Measurements from ENCODE around the gene ITPK1.

Gene ITPK1

DNA sequence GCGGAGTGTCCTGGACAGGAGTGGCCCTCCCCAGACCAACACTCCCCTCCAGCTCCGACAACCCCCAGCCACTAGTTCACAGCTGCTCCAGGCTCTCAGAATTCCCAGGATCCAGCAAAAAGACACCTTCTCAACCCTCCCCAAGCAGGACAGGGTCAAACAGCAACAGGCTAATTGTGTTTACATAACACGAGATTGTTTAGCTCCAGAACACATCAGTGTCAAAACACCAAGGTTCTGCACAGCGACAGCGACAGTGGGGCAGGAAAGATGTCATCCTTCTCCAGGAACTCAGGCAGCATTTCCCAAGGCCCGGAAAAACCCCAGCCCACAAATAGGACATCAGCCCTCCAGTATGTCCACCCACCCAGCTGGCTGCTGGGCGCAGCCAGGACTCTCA is 16.5 kb downstream of the ITPK1 start:
- peak overlapping the region in 3 of 5 donors; percentile 14 to 63 (median 56) for H3K9ac ChIP-seq (ENCODE audit: low read length in 5 of 5)
- H3K9me3 ChIP-seq (ENCODE audit: control insufficient read depth in 5 of 5, low read length in 5 of 5), result no peaks in the 10 kb centered on the region
- no peaks in the 10 kb centered on the region for H3K27me3 ChIP-seq (ENCODE audit: control insufficient read depth in 5 of 5, insufficient read depth in 4 of 5, low read length in 5 of 5)
- H3K4me3 ChIP-seq (ENCODE audit: low read depth in 1 of 5, low read length in 5 of 5), result no peak overlapping the region
- no peaks in the 10 kb centered on the region for H3K36me3 ChIP-seq (ENCODE audit: control insufficient read depth in 5 of 5, insufficient read depth in 5 of 5, low read length in 5 of 5)
- H3K27ac ChIP-seq (ENCODE audit: low read depth, low read length), result no peak overlapping the region
- H3K4me1 ChIP-seq (ENCODE audit: control insufficient read depth in 5 of 5, insufficient read depth in 5 of 5, low read length in 5 of 5), result peaks cover 0 to 33% (median 28%) of the 10 kb centered on the region in 5 donors

GRCh38 chr14:93096691-93097322 is 18.9 kb downstream of the ITPK1 start:
- Histone ChIP-seq H3K9me3 (ENCODE audit: control insufficient read depth in 5 of 5, low read length in 5 of 5) (no peaks in the 10 kb centered on the region), H3K9ac (ENCODE audit: low read length in 5 of 5) (peak overlapping the region in 1 of 5 donors; percentile 41), H3K27me3 (ENCODE audit: control insufficient read depth in 5 of 5, insufficient read depth in 4 of 5, low read length in 5 of 5) (no peaks in the 10 kb centered on the region), H3K27ac (ENCODE audit: low read depth, low read length) (peak overlapping the region; percentile 57), H3K4me3 (ENCODE audit: low read depth in 1 of 5, low read length in 5 of 5) (no peak overlapping the region), H3K36me3 (ENCODE audit: control insufficient read depth in 5 of 5, insufficient read depth in 5 of 5, low read length in 5 of 5) (no peaks in the 10 kb centered on the region), H3K4me1 (ENCODE audit: control insufficient read depth in 5 of 5, insufficient read depth in 5 of 5, low read length in 5 of 5) (peaks cover 0 to 42% (median 23%) of the 10 kb centered on the region in 5 donors)

GRCh38 chr14:93095742-93096510 is 19.8 kb downstream of the ITPK1 start:
- Histone ChIP-seq H3K4me1 (ENCODE audit: control insufficient read depth in 5 of 5, insufficient read depth in 5 of 5, low read length in 5 of 5) (peaks cover 3 to 48% (median 30%) of the 10 kb centered on the region in 5 donors), H3K36me3 (ENCODE audit: control insufficient read depth in 5 of 5, insufficient read depth in 5 of 5, low read length in 5 of 5) (no peaks in the 10 kb centered on the region), H3K9ac (ENCODE audit: low read length in 5 of 5) (no peak overlapping the region), H3K27me3 (ENCODE audit: control insufficient read depth in 5 of 5, insufficient read depth in 4 of 5, low read length in 5 of 5) (no peaks in the 10 kb centered on the region), H3K27ac (ENCODE audit: low read depth, low read length) (no peak overlapping the region), H3K4me3 (ENCODE audit: low read depth in 1 of 5, low read length in 5 of 5) (no peak overlapping the region), H3K9me3 (ENCODE audit: control insufficient read depth in 5 of 5, low read length in 5 of 5) (no peaks in the 10 kb centered on the region)

- no peaks in the 10 kb centered on the region for H3K27me3 ChIP-seq (ENCODE audit: control insufficient read depth in 5 of 5, insufficient read depth in 4 of 5, low read length in 5 of 5)
- no peak overlapping the region for H3K27ac ChIP-seq (ENCODE audit: low read depth, low read length)
- H3K9ac ChIP-seq (ENCODE audit: low read length in 5 of 5), result no peak overlapping the region
- H3K4me1 ChIP-seq (ENCODE audit: control insufficient read depth in 5 of 5, insufficient read depth in 5 of 5, low read length in 5 of 5), result peaks cover 3 to 57% (median 42%) of the 10 kb centered on the region in 5 donors
- H3K36me3 ChIP-seq (ENCODE audit: control insufficient read depth in 5 of 5, insufficient read depth in 5 of 5, low read length in 5 of 5), result no peaks in the 10 kb centered on the region
- no peak overlapping the region for H3K4me3 ChIP-seq (ENCODE audit: low read depth in 1 of 5, low read length in 5 of 5)
- H3K9me3 ChIP-seq (ENCODE audit: control insufficient read depth in 5 of 5, low read length in 5 of 5), result no peaks in the 10 kb centered on the region
These were observed 21.4 kb downstream of the ITPK1 start for GRCh38 chr14:93094121-93094918.

DNA sequence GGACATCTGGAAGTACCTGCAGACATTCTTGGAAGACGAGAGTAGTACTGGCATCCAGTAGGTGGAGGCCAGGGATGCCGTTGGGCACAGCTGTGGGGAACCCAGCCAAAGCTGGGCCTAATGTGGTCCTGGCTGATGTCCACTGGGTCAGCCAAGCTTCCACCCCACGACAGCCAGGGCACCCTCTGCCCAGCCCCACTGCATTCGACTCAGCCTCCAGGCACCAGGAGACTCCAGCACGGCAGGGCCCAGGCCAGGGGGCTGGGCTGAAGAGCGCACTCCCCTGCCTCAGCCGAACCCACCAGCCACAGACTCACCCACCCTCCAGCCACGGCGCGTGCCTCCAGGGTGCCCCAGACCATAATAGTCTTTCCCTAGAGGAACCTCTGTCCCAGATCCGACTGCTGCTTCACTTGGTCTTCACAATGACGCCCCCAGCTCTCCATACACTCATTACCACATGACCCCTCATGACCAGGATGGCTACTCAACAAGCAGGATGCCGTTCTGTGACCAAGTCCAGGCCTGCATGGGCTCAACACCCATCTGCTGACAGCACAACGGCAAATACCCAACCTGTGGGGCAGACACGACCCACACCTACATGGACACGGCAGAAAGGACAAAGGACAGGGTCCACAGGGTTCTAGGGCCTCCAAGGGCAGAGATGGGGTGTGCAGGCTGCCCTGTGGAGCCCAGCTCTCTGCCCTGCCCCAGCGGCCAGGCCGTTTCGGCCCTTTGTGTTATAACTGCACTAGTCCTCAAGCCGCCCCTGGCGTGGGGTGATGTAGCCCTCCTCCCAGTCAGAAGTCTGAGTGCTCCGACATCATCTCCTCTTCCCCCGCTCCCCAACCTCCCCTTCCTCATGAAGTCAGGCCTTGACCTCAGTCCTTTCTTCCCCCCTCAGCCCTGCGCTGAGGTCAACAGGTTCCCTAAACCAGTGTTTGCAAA is 22.8 kb downstream of the ITPK1 start:
- H3K4me1 ChIP-seq (ENCODE audit: control insufficient read depth in 5 of 5, insufficient read depth in 5 of 5, low read length in 5 of 5), result peaks cover 3 to 62% (median 46%) of the 10 kb centered on the region in 5 donors

GRCh38 chr14:93091666-93092065 is 24.1 kb downstream of the ITPK1 start:
- Histone ChIP-seq H3K36me3 (ENCODE audit: control insufficient read depth in 5 of 5, insufficient read depth in 5 of 5, low read length in 5 of 5) (no peaks in the 10 kb centered on the region), H3K9me3 (ENCODE audit: control insufficient read depth in 5 of 5, low read length in 5 of 5) (no peaks in the 10 kb centered on the region), H3K4me1 (ENCODE audit: control insufficient read depth in 5 of 5, insufficient read depth in 5 of 5, low read length in 5 of 5) (peaks cover 3 to 51% (median 38%) of the 10 kb centered on the region in 5 donors), H3K27ac (ENCODE audit: low read depth, low read length) (peak overlapping the region; percentile 62), H3K27me3 (ENCODE audit: control insufficient read depth in 5 of 5, insufficient read depth in 4 of 5, low read length in 5 of 5) (no peaks in the 10 kb centered on the region), H3K9ac (ENCODE audit: low read length in 5 of 5) (peak overlapping the region in 1 of 5 donors; percentile 29), H3K4me3 (ENCODE audit: low read depth in 1 of 5, low read length in 5 of 5) (no peak overlapping the region)

More for the DNA sequence above, 22.8 kb downstream of the ITPK1 start:
- Histone ChIP-seq H3K36me3 (ENCODE audit: control insufficient read depth in 5 of 5, insufficient read depth in 5 of 5, low read length in 5 of 5) (no peaks in the 10 kb centered on the region), H3K9ac (ENCODE audit: low read length in 5 of 5) (no peak overlapping the region), H3K27me3 (ENCODE audit: control insufficient read depth in 5 of 5, insufficient read depth in 4 of 5, low read length in 5 of 5) (no peaks in the 10 kb centered on the region), H3K27ac (ENCODE audit: low read depth, low read length) (no peak overlapping the region), H3K9me3 (ENCODE audit: control insufficient read depth in 5 of 5, low read length in 5 of 5) (no peaks in the 10 kb centered on the region), H3K4me3 (ENCODE audit: low read depth in 1 of 5, low read length in 5 of 5) (no peak overlapping the region)

GRCh38 chr14:93090826-93091555 is 24.7 kb downstream of the ITPK1 start:
- Histone ChIP-seq H3K27me3 (ENCODE audit: control insufficient read depth in 5 of 5, insufficient read depth in 4 of 5, low read length in 5 of 5) (no peaks in the 10 kb centered on the region), H3K9me3 (ENCODE audit: control insufficient read depth in 5 of 5, low read length in 5 of 5) (no peaks in the 10 kb centered on the region), H3K4me1 (ENCODE audit: control insufficient read depth in 5 of 5, insufficient read depth in 5 of 5, low read length in 5 of 5) (peaks cover 3 to 52% (median 40%) of the 10 kb centered on the region in 5 donors), H3K27ac (ENCODE audit: low read depth, low read length) (peak overlapping the region; percentile 62), H3K4me3 (ENCODE audit: low read depth in 1 of 5, low read length in 5 of 5) (no peak overlapping the region), H3K9ac (ENCODE audit: low read length in 5 of 5) (peak overlapping the region in 2 of 5 donors; percentile 15 to 29), H3K36me3 (ENCODE audit: control insufficient read depth in 5 of 5, insufficient read depth in 5 of 5, low read length in 5 of 5) (no peaks in the 10 kb centered on the region)

GRCh38 chr14:93089521-93090269 is 26.0 kb downstream of the ITPK1 start:
- Histone ChIP-seq H3K9me3 (ENCODE audit: control insufficient read depth in 5 of 5, low read length in 5 of 5) (no peaks in the 10 kb centered on the region), H3K27me3 (ENCODE audit: control insufficient read depth in 5 of 5, insufficient read depth in 4 of 5, low read length in 5 of 5) (no peaks in the 10 kb centered on the region), H3K36me3 (ENCODE audit: control insufficient read depth in 5 of 5, insufficient read depth in 5 of 5, low read length in 5 of 5) (no peaks in the 10 kb centered on the region), H3K4me1 (ENCODE audit: control insufficient read depth in 5 of 5, insufficient read depth in 5 of 5, low read length in 5 of 5) (peaks cover 3 to 64% (median 48%) of the 10 kb centered on the region in 5 donors), H3K9ac (ENCODE audit: low read length in 5 of 5) (peak overlapping the region in 1 of 5 donors; percentile 50), H3K4me3 (ENCODE audit: low read depth in 1 of 5, low read length in 5 of 5) (no peak overlapping the region), H3K27ac (ENCODE audit: low read depth, low read length) (no peak overlapping the region)

All from subcutaneous abdominal adipose tissue (tissue), 5 donors.